Inflammatory macrophage (primary cell): ENCODE measurements around the gene CPPED1.

Experiments
- DNase-seq, 2 donors: peaks; one replicate each; pipeline ENCODE4 v3.0.0-alpha.2; 2020 to 2022

Gene CPPED1

GRCh38 chr16:12637002-12637401, 166.7 kb downstream of the CPPED1 start:
- DNase-seq: no peak

GRCh38 chr16:12629271-12629670, 174.4 kb downstream of the CPPED1 start:
- no peak for DNase-seq

- DNase-seq: no peak
These were observed 175.2 kb downstream of the CPPED1 start for GRCh38 chr16:12628536-12628935.

- DNase-seq: no peak
These were observed 176.3 kb downstream of the CPPED1 start for GRCh38 chr16:12627394-12627793.

GRCh38 chr16:12626411-12626810, 177.3 kb downstream of the CPPED1 start:
- DNase-seq: no peak

GRCh38 chr16:12625716-12626115, 178.0 kb downstream of the CPPED1 start:
- DNase-seq: no peak

- no peak for DNase-seq
These were observed 178.6 kb downstream of the CPPED1 start for GRCh38 chr16:12625068-12625467.

GRCh38 chr16:12620150-12620549, 183.5 kb downstream of the CPPED1 start:
- DNase-seq: no peak

GRCh38 chr16:12618515-12618914, 185.2 kb downstream of the CPPED1 start:
- DNase-seq: no peak

- no peak for DNase-seq
These were observed 186.3 kb downstream of the CPPED1 start for GRCh38 chr16:12617401-12617819.

GRCh38 chr16:12614662-12615278, 188.9 kb downstream of the CPPED1 start:
- no peak for DNase-seq

- DNase-seq: no peak
These were observed 189.6 kb downstream of the CPPED1 start for GRCh38 chr16:12613992-12614661.

GRCh38 chr16:12613131-12613991, 190.3 kb downstream of the CPPED1 start:
- no peak for DNase-seq

GRCh38 chr16:12612598-12613101, 191.0 kb downstream of the CPPED1 start:
- DNase-seq: no peak

GRCh38 chr16:12611916-12612597, 191.6 kb downstream of the CPPED1 start:
- no peak for DNase-seq

GRCh38 chr16:12611006-12611477, 192.6 kb downstream of the CPPED1 start:
- no peak for DNase-seq

- no peak for DNase-seq
These were observed 193.6 kb downstream of the CPPED1 start for GRCh38 chr16:12609937-12610699.
